ENCODE data around the gene PSMG2.

PSMG2 gene

DNA sequence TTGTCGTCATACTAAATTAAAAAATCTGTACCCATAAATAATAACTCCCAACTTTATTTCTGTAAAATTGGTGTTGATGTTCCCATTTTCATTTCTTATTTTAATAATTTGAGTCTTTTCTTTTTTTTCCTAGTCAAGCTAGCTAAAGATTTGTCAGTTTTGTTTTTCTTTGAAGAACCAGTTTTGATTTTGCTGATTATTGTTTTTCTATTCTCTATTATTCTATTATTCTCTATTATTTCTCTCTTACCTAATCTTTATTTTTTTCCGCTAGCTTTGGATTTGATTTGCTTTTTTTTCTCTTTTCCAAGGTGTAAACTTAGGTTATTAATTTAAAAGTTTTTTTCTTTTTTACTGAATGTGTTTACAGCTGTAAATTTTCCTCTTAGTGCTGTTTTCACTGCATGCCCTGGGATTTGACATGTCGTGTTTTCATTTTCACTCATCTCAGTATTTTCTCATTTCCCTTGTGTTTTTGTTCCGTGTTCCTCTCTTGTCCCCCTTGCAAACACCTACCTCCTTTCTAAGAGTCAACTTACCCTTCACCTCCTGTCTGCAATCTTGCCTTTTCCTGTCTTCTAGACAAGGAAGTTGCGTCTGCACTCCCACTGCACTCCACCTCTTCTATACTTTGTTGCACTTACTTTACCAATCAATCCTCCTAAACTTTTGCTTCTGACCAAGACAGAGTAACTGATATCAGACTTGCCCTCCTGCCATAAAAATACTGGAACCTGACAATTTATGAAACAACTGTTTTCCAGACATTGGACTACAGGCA is 18.8 kb downstream of the PSMG2 start:
- H3K36me3 ChIP-seq (ENCODE audit: control insufficient read depth in 4 of 4, insufficient read depth in 4 of 4, low read length in 3 of 4) = peaks cover 21 to 76% (median 46%) of the 10 kb centered on the region in 4 experiments
- CTCF ChIA-PET = interaction anchor here (0.8 to 12.9 kb wide), 6 partner anchors 11 to 213 kb away, joined by 3 to 130 read pairs (median 4); partner anchors contain the start of genes CEP76 and PSMG2
- no peaks in the 10 kb centered on the region for H3K27me3 ChIP-seq (replicated peaks in 2 of 5; ENCODE audit: control insufficient read depth in 4 of 5, insufficient read depth in 5 of 5, low read length in 4 of 5)
- no peaks in the 10 kb centered on the region for H3K9me3 ChIP-seq (ENCODE audit: control extremely low read depth in 1 of 5, control insufficient read depth in 4 of 5, insufficient read depth in 2 of 5, low read depth in 1 of 5, low read length in 4 of 5)
- POLR2A ChIA-PET = no interaction called here
- 92% methylated on average over 3 of the region's 5 CpGs for WGBS (ENCODE audit: insufficient coverage)
- no peak overlapping the region for H3K27ac ChIP-seq (ENCODE audit: insufficient read depth in 1 of 2, low read depth in 1 of 2, low read length in 2 of 2, poor library complexity in 1 of 2, severe bottlenecking in 2 of 2)
- DNase-seq = no peak
- H3K4me1 ChIP-seq (ENCODE audit: control extremely low read depth in 1 of 4, control insufficient read depth in 4 of 4, insufficient read depth in 4 of 4, low read length in 3 of 4) = peaks cover 0 to 9% (median 6%) of the 10 kb centered on the region in 4 experiments
- H3K4me3 ChIP-seq (ENCODE audit: control insufficient read depth in 1 of 7, extremely low read depth in 1 of 7, insufficient read depth in 4 of 7, low read depth in 2 of 7, low read length in 6 of 7) = no peak overlapping the region

DNA sequence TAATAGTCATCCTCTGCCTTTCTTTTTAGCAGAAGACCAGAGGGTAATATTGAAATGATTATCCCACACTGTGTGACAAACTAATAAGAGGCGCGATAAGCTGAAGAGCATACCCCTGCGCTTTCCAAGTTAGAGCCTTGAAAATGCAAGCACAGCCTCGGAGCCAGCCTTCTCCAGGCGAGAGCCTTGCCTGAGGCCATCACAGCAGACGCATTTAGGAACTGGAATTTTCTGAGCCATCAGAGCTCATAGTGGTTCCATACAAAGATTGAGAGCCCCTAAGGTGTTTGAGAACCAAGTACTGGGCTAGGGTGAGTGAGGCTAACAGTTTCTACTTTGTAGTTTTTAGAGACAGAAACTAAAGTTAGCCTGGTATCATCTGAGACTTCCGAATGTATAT is 19.9 kb downstream of the PSMG2 start:
- 100% methylated on average over 6 of the region's 7 CpGs for WGBS (ENCODE audit: insufficient coverage)
- Histone ChIP-seq H3K4me1 (ENCODE audit: control extremely low read depth in 1 of 4, control insufficient read depth in 4 of 4, insufficient read depth in 4 of 4, low read length in 3 of 4) (peaks cover 0 to 12% (median 9%) of the 10 kb centered on the region in 4 experiments), H3K27me3 (replicated peaks in 2 of 5; ENCODE audit: control insufficient read depth in 4 of 5, insufficient read depth in 5 of 5, low read length in 4 of 5) (no peaks in the 10 kb centered on the region), H3K36me3 (ENCODE audit: control insufficient read depth in 4 of 4, insufficient read depth in 4 of 4, low read length in 3 of 4) (peaks cover 14 to 69% (median 41%) of the 10 kb centered on the region in 4 experiments), H3K4me3 (ENCODE audit: control insufficient read depth in 1 of 7, extremely low read depth in 1 of 7, insufficient read depth in 4 of 7, low read depth in 2 of 7, low read length in 6 of 7) (no peak overlapping the region), H3K27ac (ENCODE audit: insufficient read depth in 1 of 2, low read depth in 1 of 2, low read length in 2 of 2, poor library complexity in 1 of 2, severe bottlenecking in 2 of 2) (no peak overlapping the region), H3K9me3 (ENCODE audit: control extremely low read depth in 1 of 5, control insufficient read depth in 4 of 5, insufficient read depth in 2 of 5, low read depth in 1 of 5, low read length in 4 of 5) (no peaks in the 10 kb centered on the region)
- ChIA-PET CTCF (interaction anchor here (0.9 to 12.9 kb wide), 8 partner anchors 12 to 221 kb away, joined by 3 to 130 read pairs (median 4); no protein-coding TSS in a partner anchor), POLR2A (interaction anchor here (0.5 kb wide), 1 partner anchor 204 kb away, joined by 3 read pairs; no protein-coding TSS in a partner anchor)
- no peak for DNase-seq

DNA sequence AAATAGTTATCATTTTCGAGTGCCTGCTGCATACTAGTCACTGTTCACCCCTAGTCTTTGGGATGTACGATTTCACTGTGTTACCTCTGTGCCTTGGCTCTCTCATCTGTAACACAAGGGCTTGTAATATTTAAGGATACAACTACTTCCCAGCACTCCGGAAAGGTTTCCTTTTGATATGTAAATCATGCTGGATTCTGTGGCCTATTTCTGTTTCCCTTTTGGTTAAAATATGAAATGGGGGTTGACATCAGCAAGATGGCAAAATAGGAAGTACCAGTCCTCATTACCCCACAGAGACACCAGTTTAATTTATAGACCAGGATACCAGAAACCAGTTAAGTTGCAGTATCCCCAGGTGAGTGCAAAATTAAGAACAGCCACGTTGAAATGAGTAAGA is 23.5 kb downstream of the PSMG2 start:
- Histone ChIP-seq H3K4me1 (ENCODE audit: control extremely low read depth in 1 of 4, control insufficient read depth in 4 of 4, insufficient read depth in 4 of 4, low read length in 3 of 4) (peaks cover 0 to 12% (median 9%) of the 10 kb centered on the region in 4 experiments), H3K27me3 (replicated peaks in 2 of 5; ENCODE audit: control insufficient read depth in 4 of 5, insufficient read depth in 5 of 5, low read length in 4 of 5) (no peaks in the 10 kb centered on the region), H3K9me3 (ENCODE audit: control extremely low read depth in 1 of 5, control insufficient read depth in 4 of 5, insufficient read depth in 2 of 5, low read depth in 1 of 5, low read length in 4 of 5) (peaks cover 0 to 4% (median 0%) of the 10 kb centered on the region in 5 experiments), H3K27ac (ENCODE audit: insufficient read depth in 1 of 2, low read depth in 1 of 2, low read length in 2 of 2, poor library complexity in 1 of 2, severe bottlenecking in 2 of 2) (no peak overlapping the region), H3K4me3 (ENCODE audit: control insufficient read depth in 1 of 7, extremely low read depth in 1 of 7, insufficient read depth in 4 of 7, low read depth in 2 of 7, low read length in 6 of 7) (no peak overlapping the region), H3K36me3 (ENCODE audit: control insufficient read depth in 4 of 4, insufficient read depth in 4 of 4, low read length in 3 of 4) (peaks cover 8 to 46% (median 29%) of the 10 kb centered on the region in 4 experiments)
- peak in 1 of 3 donors; percentile 19 for DNase-seq
- WGBS (ENCODE audit: insufficient coverage) = 100% methylated on average over 1 of the region's 4 CpGs
- CTCF ChIA-PET = interaction anchor here (0.9 to 12.9 kb wide), 14 partner anchors 10 to 218 kb away, joined by 3 to 130 read pairs (median 4); no protein-coding TSS in a partner anchor
- POLR2A ChIA-PET = interaction anchor here (0.7 kb wide), 1 partner anchor 155 kb away, joined by 3 read pairs; no protein-coding TSS in a partner anchor

DNA sequence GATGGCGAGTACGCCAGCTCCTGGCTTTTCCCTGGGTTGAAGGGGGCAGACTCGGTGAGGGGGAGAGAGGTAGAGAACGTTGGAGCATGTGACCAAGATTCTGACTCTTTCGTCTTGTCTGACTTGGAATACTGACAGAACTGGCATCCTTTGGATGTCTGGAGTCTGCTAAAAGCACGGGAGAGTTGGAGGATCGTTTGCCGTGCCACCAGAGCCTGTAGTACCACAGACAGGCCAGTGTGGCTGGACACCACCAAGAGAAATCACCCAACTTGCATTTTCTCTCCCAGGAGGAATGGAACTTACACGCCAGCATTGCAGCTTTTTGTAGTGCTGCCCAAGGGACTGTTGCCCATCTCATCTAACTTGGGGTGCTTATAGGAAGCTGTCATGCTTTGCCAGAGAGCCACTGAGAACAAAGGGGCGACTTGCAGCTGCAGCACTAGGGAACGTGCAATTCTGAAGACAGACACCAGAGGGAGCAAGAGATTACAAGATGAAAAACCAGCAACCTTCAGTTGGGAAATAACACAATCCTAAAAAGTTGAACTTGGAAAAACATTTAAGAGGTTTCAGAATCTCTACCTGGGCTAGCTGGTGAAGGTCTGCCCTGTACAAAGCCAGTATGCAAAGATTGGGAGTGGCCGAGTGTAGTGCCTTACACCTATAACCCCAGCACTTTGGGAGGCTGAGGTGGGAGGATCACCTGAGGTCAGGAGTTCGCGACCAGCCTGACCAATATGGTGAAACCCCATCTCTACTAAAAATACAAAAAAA is 24.1 kb downstream of the PSMG2 start:
- Histone ChIP-seq H3K4me1 (ENCODE audit: control extremely low read depth in 1 of 4, control insufficient read depth in 4 of 4, insufficient read depth in 4 of 4, low read length in 3 of 4) (peaks cover 0 to 12% (median 9%) of the 10 kb centered on the region in 4 experiments), H3K27me3 (replicated peaks in 2 of 5; ENCODE audit: control insufficient read depth in 4 of 5, insufficient read depth in 5 of 5, low read length in 4 of 5) (no peaks in the 10 kb centered on the region), H3K9me3 (ENCODE audit: control extremely low read depth in 1 of 5, control insufficient read depth in 4 of 5, insufficient read depth in 2 of 5, low read depth in 1 of 5, low read length in 4 of 5) (peaks cover 0 to 4% (median 0%) of the 10 kb centered on the region in 5 experiments), H3K27ac (ENCODE audit: insufficient read depth in 1 of 2, low read depth in 1 of 2, low read length in 2 of 2, poor library complexity in 1 of 2, severe bottlenecking in 2 of 2) (no peak overlapping the region), H3K36me3 (ENCODE audit: control insufficient read depth in 4 of 4, insufficient read depth in 4 of 4, low read length in 3 of 4) (peaks cover 7 to 46% (median 26%) of the 10 kb centered on the region in 4 experiments), H3K4me3 (ENCODE audit: control insufficient read depth in 1 of 7, extremely low read depth in 1 of 7, insufficient read depth in 4 of 7, low read depth in 2 of 7, low read length in 6 of 7) (no peak overlapping the region)
- ChIA-PET CTCF (interaction anchor here (0.7 to 12.9 kb wide), 18 partner anchors 12 to 433 kb away, joined by 3 to 130 read pairs (median 4); no protein-coding TSS in a partner anchor), POLR2A (interaction anchor here (0.7 kb wide), 1 partner anchor 154 kb away, joined by 3 read pairs; no protein-coding TSS in a partner anchor)
- WGBS (ENCODE audit: insufficient coverage) = 51% methylated on average over 8 of the region's 14 CpGs
- DNase-seq = peak; percentile 72 to 85 (median 76)

DNA sequence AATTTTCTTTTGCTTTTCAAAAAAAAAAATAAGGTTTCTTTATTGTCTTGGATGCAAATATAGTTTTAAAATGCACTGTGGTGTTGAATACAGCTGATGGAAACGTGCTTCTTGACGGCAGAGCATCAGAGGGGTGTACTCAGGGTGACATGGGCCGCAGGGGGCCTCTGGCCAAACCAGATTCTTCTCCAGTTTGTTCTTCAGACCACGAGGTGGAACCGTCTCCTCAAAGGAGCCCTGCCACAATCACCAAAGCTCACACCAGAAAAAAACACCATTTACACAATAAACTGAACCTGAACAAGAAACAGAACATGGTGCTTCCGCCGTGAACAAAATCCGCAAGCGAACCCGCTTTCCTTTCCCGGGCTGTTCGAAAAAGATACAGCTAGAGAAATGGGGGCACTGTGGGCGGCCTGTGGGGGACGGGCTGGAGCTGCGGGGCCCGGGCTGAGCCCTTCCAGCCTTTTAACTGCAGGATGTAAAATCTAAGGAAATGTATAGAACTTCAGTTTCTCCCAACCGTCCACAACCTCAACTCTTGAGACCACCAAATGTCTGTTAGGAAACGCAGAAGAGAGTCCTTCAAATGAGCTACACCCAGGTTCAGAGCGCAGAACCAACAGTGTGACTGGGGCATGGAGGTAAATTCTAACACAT is 34.5 kb downstream of the PSMG2 start:
- 98% methylated on average over 12 of the region's 19 CpGs for WGBS (ENCODE audit: insufficient coverage)
- no peaks in the 10 kb centered on the region for H3K4me1 ChIP-seq (ENCODE audit: control extremely low read depth in 1 of 4, control insufficient read depth in 4 of 4, insufficient read depth in 4 of 4, low read length in 3 of 4)
- no peak overlapping the region for H3K4me3 ChIP-seq (ENCODE audit: control insufficient read depth in 1 of 7, extremely low read depth in 1 of 7, insufficient read depth in 4 of 7, low read depth in 2 of 7, low read length in 6 of 7)
- no peaks in the 10 kb centered on the region for H3K36me3 ChIP-seq (ENCODE audit: control insufficient read depth in 4 of 4, insufficient read depth in 4 of 4, low read length in 3 of 4)
- H3K27ac ChIP-seq (ENCODE audit: insufficient read depth in 1 of 2, low read depth in 1 of 2, low read length in 2 of 2, poor library complexity in 1 of 2, severe bottlenecking in 2 of 2) = no peak overlapping the region
- ChIA-PET POLR2A (interaction anchor here (0.5 kb wide), 1 partner anchor 158 kb away, joined by 3 read pairs; no protein-coding TSS in a partner anchor), CTCF (interaction anchor here (1.1 to 11.4 kb wide), 6 partner anchors 9 to 198 kb away, joined by 3 to 106 read pairs (median 6); no protein-coding TSS in a partner anchor)
- no peaks in the 10 kb centered on the region for H3K9me3 ChIP-seq (ENCODE audit: control extremely low read depth in 1 of 5, control insufficient read depth in 4 of 5, insufficient read depth in 2 of 5, low read depth in 1 of 5, low read length in 4 of 5)
- no peaks in the 10 kb centered on the region for H3K27me3 ChIP-seq (replicated peaks in 2 of 5; ENCODE audit: control insufficient read depth in 4 of 5, insufficient read depth in 5 of 5, low read length in 4 of 5)
- DNase-seq = no peak

DNA sequence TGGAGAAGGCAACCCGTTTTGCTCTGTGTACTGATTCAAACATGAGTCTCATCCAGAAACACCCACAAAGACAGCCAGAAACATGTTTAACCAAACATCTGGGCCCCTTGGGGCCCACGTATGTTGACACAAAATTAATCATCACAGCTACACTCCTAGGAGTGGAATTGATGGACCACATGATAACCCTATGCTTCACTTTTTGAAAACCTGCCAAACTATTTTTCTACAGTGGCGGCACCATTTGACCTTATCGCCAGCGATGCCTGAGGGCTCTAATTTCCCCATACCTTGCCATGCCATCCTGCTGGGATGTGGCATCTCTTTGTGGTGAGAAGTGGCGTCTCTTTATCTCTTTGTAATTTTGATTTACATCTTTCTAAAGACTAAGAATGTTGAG is 38.5 kb downstream of the PSMG2 start:
- no peaks in the 10 kb centered on the region for H3K9me3 ChIP-seq (ENCODE audit: control extremely low read depth in 1 of 5, control insufficient read depth in 4 of 5, insufficient read depth in 2 of 5, low read depth in 1 of 5, low read length in 4 of 5)
- ChIA-PET POLR2A (no interaction called here), CTCF (interaction anchor here (2.4 to 11.4 kb wide), 3 partner anchors 13 to 194 kb away, joined by 13 to 106 read pairs (median 74); no protein-coding TSS in a partner anchor)
- no peaks in the 10 kb centered on the region for H3K27me3 ChIP-seq (replicated peaks in 2 of 5; ENCODE audit: control insufficient read depth in 4 of 5, insufficient read depth in 5 of 5, low read length in 4 of 5)
- WGBS (ENCODE audit: insufficient coverage) = 90% methylated on average over 5 of the region's 6 CpGs
- H3K27ac ChIP-seq (ENCODE audit: insufficient read depth in 1 of 2, low read depth in 1 of 2, low read length in 2 of 2, poor library complexity in 1 of 2, severe bottlenecking in 2 of 2) = no peak overlapping the region
- H3K4me3 ChIP-seq (ENCODE audit: control insufficient read depth in 1 of 7, extremely low read depth in 1 of 7, insufficient read depth in 4 of 7, low read depth in 2 of 7, low read length in 6 of 7) = no peak overlapping the region
- no peak for DNase-seq
- H3K36me3 ChIP-seq (ENCODE audit: control insufficient read depth in 4 of 4, insufficient read depth in 4 of 4, low read length in 3 of 4) = no peaks in the 10 kb centered on the region
- H3K4me1 ChIP-seq (ENCODE audit: control extremely low read depth in 1 of 4, control insufficient read depth in 4 of 4, insufficient read depth in 4 of 4, low read length in 3 of 4) = no peaks in the 10 kb centered on the region

Data from common myeloid progenitor, CD34-positive (primary cell).